GM12878 (cell line): ENCODE measurements around the gene FAM177B. TPM values are rescaled to one million over a fixed set of nuclear protein-coding genes. Genes with fewer than 3 reads are reported as not detected.

Source experiments
- ATAC-seq: fragments of 200-7000 bp; cut with Tn5 transposase; 3 replicates; pipeline ENCODE4 v1.9.1; 2020; ENCODE audit warnings: mild to moderate bottlenecking, moderate library complexity
- BruUV-seq: library from RNA; stranded (reverse); fragments of 400-500 nt; replicated peaks from 2 replicates; lab custom pipeline; 2021; lab: Mats Ljungman, UMichigan
- CTCF ChIA-PET: fragments of 300-600 bp; sonication (Branson Sonifier 250); formaldehyde crosslinking; extraction: SDS; loops from one replicate; lab custom pipeline; 2021; ENCODE audit warnings: inconsistent platforms; lab: Yijun Ruan, JAX
- POLR2A ChIA-PET: fragments of 350-600 bp; formaldehyde crosslinking; extraction: SDS; loops from one replicate; lab custom pipeline; 2021; ENCODE audit warnings: inconsistent platforms; lab: Charles Lee
- RAD21 ChIA-PET: fragments of 300-600 bp; sonication (Branson Sonifier 250); formaldehyde crosslinking; loops from one replicate; lab custom pipeline; 2023; ENCODE audit warnings: antibody characterized with exemption; ENCODE audit not compliant: unreplicated experiment; lab: Charles Lee
- SMC1A ChIA-PET: fragments of 300-600 bp; sonication (Branson Sonifier 250); formaldehyde crosslinking; loops from one replicate; lab custom pipeline; 2023; ENCODE audit not compliant: unreplicated experiment, uncharacterized antibody; lab: Charles Lee
- DNase-seq: peaks from one replicate; pipeline ENCODE4 v3.0.0-alpha.2; 2011; ENCODE audit warnings: low read depth, low spot score
- FAIRE-seq: peaks from 3 replicates; lab custom pipeline; 2011; peaks lifted over from hg19 to GRCh38; lab: Jason Lieb, UNC
- H2AFZ ChIP-seq: 2 replicates; pipeline ENCODE4 v1.6.0; 2011; ENCODE audit warnings: low read depth, low read length, control low read depth; ENCODE audit not compliant: control insufficient read depth
- H3K27ac ChIP-seq: 2 replicates; pipeline ENCODE4 v1.5.1; 2011; ENCODE audit warnings: control low read depth; ENCODE audit not compliant: control insufficient read depth, insufficient read depth
- H3K27me3 ChIP-seq, 2 experiments: replicated peaks in 1 of 2; 2 replicates each; pipeline versions ENCODE4 v1.6.0 to v1.6.1; 2011; ENCODE audit warnings: low read length in 1 of 2; ENCODE audit not compliant: control insufficient read depth in 2 of 2, insufficient read depth in 2 of 2
- H3K36me3 ChIP-seq, 2 experiments: 2 replicates each; pipeline ENCODE4 v1.5.1; 2011; ENCODE audit warnings: low read length in 1 of 2; ENCODE audit not compliant: control insufficient read depth in 2 of 2, insufficient read depth in 2 of 2
- H3K4me1 ChIP-seq: 2 replicates; pipeline ENCODE4 v1.6.1; 2011; ENCODE audit warnings: mild to moderate bottlenecking, low read length, moderate library complexity, mixed read lengths; ENCODE audit not compliant: control insufficient read depth, insufficient read depth
- H3K4me2 ChIP-seq: 2 replicates; pipeline ENCODE4 v1.6.0; 2011; ENCODE audit warnings: control low read depth; ENCODE audit not compliant: control insufficient read depth, insufficient read depth
- H3K4me3 ChIP-seq: fragments of 200-600 bp; sonication (generic); 2 replicates; pipeline ENCODE4 v1.5.1; 2016
- H3K79me2 ChIP-seq: 2 replicates; pipeline ENCODE4 v1.6.0; 2011; ENCODE audit warnings: low read length; ENCODE audit not compliant: control insufficient read depth, insufficient read depth
- H3K9ac ChIP-seq: 2 replicates; pipeline ENCODE4 v1.8.0; 2011; ENCODE audit warnings: low read length, control low read depth, mixed read lengths; ENCODE audit not compliant: control insufficient read depth, insufficient read depth
- H3K9me3 ChIP-seq: replicated peaks from 3 replicates; pipeline ENCODE4 v1.5.1; 2011; ENCODE audit warnings: mild to moderate bottlenecking, low read length; ENCODE audit not compliant: control insufficient read depth, insufficient read depth
- H4K20me1 ChIP-seq: 2 replicates; pipeline ENCODE4 v1.6.0; 2011; ENCODE audit not compliant: control insufficient read depth, insufficient read depth
- CREB1 ChIP-seq: IDR thresholded peaks from 2 replicates; pipeline ENCODE4 v1.6.1; 2012; ENCODE audit warnings: low read depth, mild to moderate bottlenecking, inconsistent platforms
- ETV6 ChIP-seq, 2 experiments: fragments of 450-650 bp in 1 of 2; IDR thresholded peaks in 1 of 2; conservative IDR thresholded peaks in 1 of 2; 2 replicates each; pipeline ENCODE4 v1.6.1; 2014; ENCODE audit warnings: antibody characterized with exemption in 1 of 2, borderline replicate concordance in 1 of 2, low read depth in 1 of 2, mild to moderate bottlenecking in 1 of 2, moderate library complexity in 1 of 2
- FOS ChIP-seq: IDR thresholded peaks from 3 replicates; pipeline ENCODE4 v1.6.1; 2011; ENCODE audit warnings: borderline replicate concordance; ENCODE audit not compliant: insufficient read length; ENCODE audit errors: extremely low read depth
- NBN ChIP-seq: fragments of 450-650 bp; IDR thresholded peaks from 2 replicates; pipeline ENCODE4 v1.6.1; 2016
- NFYB ChIP-seq: IDR thresholded peaks from 2 replicates; pipeline ENCODE4 v1.6.1; 2011; ENCODE audit warnings: low read depth, mild to moderate bottlenecking, low read length, improper control_type of control experiment, moderate library complexity; ENCODE audit not compliant: insufficient read depth
- NR2C2 ChIP-seq: IDR thresholded peaks from 2 replicates; pipeline ENCODE4 v1.6.1; 2011; ENCODE audit warnings: borderline replicate concordance, low read depth; ENCODE audit not compliant: control insufficient read depth, insufficient read length
- NR2F1 ChIP-seq: fragments of 450-650 bp; conservative IDR thresholded peaks from 2 replicates; pipeline ENCODE4 v1.6.1; 2017; ENCODE audit warnings: mild to moderate bottlenecking
- RAD21 ChIP-seq: IDR thresholded peaks from 2 replicates; pipeline ENCODE4 v1.6.1; 2011; ENCODE audit warnings: mild to moderate bottlenecking, low read depth, low read length, moderate library complexity; ENCODE audit not compliant: insufficient read depth
- RCOR1 ChIP-seq: conservative IDR thresholded peaks from 2 replicates; pipeline ENCODE4 v1.6.1; 2012; ENCODE audit warnings: low read depth, low read length, improper control_type of control experiment
- SIN3A ChIP-seq: IDR thresholded peaks from 2 replicates; pipeline ENCODE4 v1.6.1; 2012; ENCODE audit warnings: low read depth, low read length, improper control_type of control experiment
- SMAD1 ChIP-seq: fragments of 450-650 bp; IDR thresholded peaks from 2 replicates; pipeline ENCODE4 v1.6.1; 2018; ENCODE audit warnings: mild to moderate bottlenecking, low read depth; ENCODE audit not compliant: partially characterized antibody
- SPI1 ChIP-seq: IDR thresholded peaks from 2 replicates; pipeline ENCODE4 v1.6.1; 2011; ENCODE audit warnings: low read depth, mild to moderate bottlenecking, low read length, moderate library complexity, borderline replicate concordance; ENCODE audit not compliant: insufficient read depth
- SREBF2 ChIP-seq: IDR thresholded peaks from 2 replicates; pipeline ENCODE4 v1.6.1; 2012; ENCODE audit warnings: mild to moderate bottlenecking, low read length
- ZBTB33 ChIP-seq: fragments of 450-650 bp; IDR thresholded peaks from 2 replicates; pipeline ENCODE4 v1.6.1; 2017; ENCODE audit warnings: mild to moderate bottlenecking
- ZNF622 ChIP-seq: fragments of 450-650 bp; IDR thresholded peaks from 2 replicates; pipeline ENCODE4 v1.6.1; 2017; ENCODE audit warnings: mild to moderate bottlenecking, inconsistent platforms
- WGBS: methylation state at CpG from one replicate; pipeline ENCODE4 v1.1.6; 2016; ENCODE audit warnings: low lambda C conversion rate; ENCODE audit not compliant: insufficient replicate concordance, insufficient coverage; ENCODE audit errors: missing lambda C conversion rate; 5-methylcytosine and 5-hydroxymethylcytosine counted together
- in situ Hi-C: fragments of 300-500 bp; cut with MboI; formaldehyde crosslinking; loops from 9 replicates; pipeline ENCODE4 v1.14.3; 2018; ENCODE audit warnings: mixed read lengths
- intact Hi-C: fragments of 100-400 bp; cut with micrococcal nuclease; formaldehyde crosslinking; loops from one replicate; pipeline ENCODE4 v1.14.2; 2022; ENCODE audit not compliant: unreplicated experiment
- polyA plus RNA-seq, 11 experiments: library from polyadenylated mRNA; depleted of rRNA in 4 of 11; unstranded in 6 of 11; stranded (reverse) in 5 of 11; fragments of >200 nt; fragmentation: Nextera tagmentation in 4 of 11; fragmentation: Illumina TruSeq in 1 of 11; extraction: Ambion mirVana in 4 of 11; extraction: Trizol in 1 of 11; gene quantifications; 1 replicate in 1 of 11; 2 replicates in 10 of 11; pipeline versions ENCODE4 v1.2.1 to v1.2.3, GENCODE V29; 2011 to 2016; ENCODE audit warnings: inconsistent platforms in 2 of 11, missing spikeins in 2 of 11, low read depth in 1 of 11
- total RNA-seq, 4 experiments: library from RNA; depleted of rRNA in 3 of 4; stranded (reverse); fragments of >200 nt in 3 of 4; fragmentation: Illumina TruSeq in 1 of 4; extraction: Trizol in 1 of 4; gene quantifications; 2 replicates each; pipeline versions ENCODE4 v1.2.1 to v1.2.3, GENCODE V29; 2013 to 2021

The FAM177B gene
- total and polyA plus RNA-seq, 10 of the 15 experiments (the other 5 are each of a cell fraction or from before 2014, with no cell fraction given) = 0.06 TPM; not detected in 9

DNA sequence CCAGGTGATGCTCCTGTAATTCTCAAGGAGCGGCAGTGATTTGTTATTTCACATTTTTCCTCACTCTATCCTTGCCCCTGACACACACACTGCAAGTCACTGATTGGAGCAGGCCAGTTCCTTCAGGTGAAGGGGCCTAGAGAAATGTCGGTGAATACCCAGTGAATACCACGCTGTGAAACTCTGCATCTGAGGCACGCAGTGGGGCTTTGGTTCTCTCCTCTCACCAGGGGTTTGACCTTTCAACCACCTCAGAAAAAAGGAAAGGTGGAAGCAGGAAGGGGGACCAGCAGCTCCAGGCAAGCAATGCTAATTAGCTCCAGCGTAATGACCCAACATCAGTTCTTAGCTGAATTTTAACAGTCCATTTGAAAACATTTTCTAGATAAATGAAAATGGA lies 532 bp upstream of the FAM177B start:
- no peak for FAIRE-seq
- TF ChIP-seq NFYB = no peak
- H3K27ac ChIP-seq = no peak overlapping the region
- no peak for ATAC-seq
- no peaks in the 10 kb centered on the region for H3K27me3 ChIP-seq
- DNase-seq = no peak
- H2AFZ ChIP-seq = no peak overlapping the region
- in situ Hi-C loops = loop anchor here (10.0 kb wide), 1 partner anchor 348 kb away; no protein-coding TSS in a partner anchor
- H3K4me2 ChIP-seq = no peak overlapping the region
- SMC1A ChIA-PET = interaction anchor here (0.9 to 2.2 kb wide), 10 partner anchors 13 to 387 kb away, joined by 3 to 11 read pairs (median 3); partner anchors contain the start of genes AIDA and BROX
- CTCF ChIA-PET = interaction anchor here (0.7 to 2.9 kb wide), 12 partner anchors 8 to 397 kb away, joined by 3 to 13 read pairs (median 3); no protein-coding TSS in a partner anchor
- no peaks in the 10 kb centered on the region for H3K79me2 ChIP-seq
- POLR2A ChIA-PET = no interaction called here
- no peak overlapping the region for H3K4me3 ChIP-seq
- BruUV-seq = no TSS peak
- intact Hi-C loops = no loop called here
- H3K9ac ChIP-seq = no peak overlapping the region
- peaks cover 0 to 3% of the 10 kb centered on the region in 2 experiments; a peak in 1 of 4 replicates for H3K36me3 ChIP-seq
- RAD21 ChIA-PET = interaction anchor here (0.5 to 1.6 kb wide), 3 partner anchors 14 to 271 kb away, joined by 3 to 5 read pairs (median 4); partner anchors contain the start of genes AIDA and BROX
- peaks cover 10% of the 10 kb centered on the region for H3K4me1 ChIP-seq
- no peaks in the 10 kb centered on the region for H4K20me1 ChIP-seq
- over 99% methylated on average over 5 of the region's 5 CpGs for WGBS
- H3K9me3 ChIP-seq = no peaks in the 10 kb centered on the region

GRCh38 chr1:222739465-222739864 lies 2.5 kb downstream of the FAM177B start:
- H3K4me3 ChIP-seq = no peak overlapping the region
- in situ Hi-C loops (loop anchor here (10.0 kb wide), 1 partner anchor 345 kb away; no protein-coding TSS in a partner anchor), intact Hi-C loops (no loop called here)
- no TSS peak for BruUV-seq
- H3K79me2 ChIP-seq = no peaks in the 10 kb centered on the region
- no peak overlapping the region for H3K4me2 ChIP-seq
- ChIA-PET RAD21 (interaction anchor here (0.8 to 2.3 kb wide), 3 partner anchors 31 to 384 kb away, joined by 3 to 11 read pairs (median 10); no protein-coding TSS in a partner anchor), POLR2A (no interaction called here), SMC1A (interaction anchor here (0.7 to 1.7 kb wide), 15 partner anchors 11 to 395 kb away, joined by 3 to 16 read pairs (median 4); no protein-coding TSS in a partner anchor), CTCF (interaction anchor here (0.7 to 2.9 kb wide), 23 partner anchors 8 to 511 kb away, joined by 3 to 29 read pairs (median 4); no protein-coding TSS in a partner anchor)
- H3K9ac ChIP-seq = no peak overlapping the region
- no peak for DNase-seq
- no peaks in the 10 kb centered on the region for H4K20me1 ChIP-seq
- no peak for ATAC-seq
- no peaks in the 10 kb centered on the region for H3K4me1 ChIP-seq
- 98% methylated on average over 2 of the region's 2 CpGs for WGBS
- H3K27ac ChIP-seq = no peak overlapping the region
- no peaks in the 10 kb centered on the region; a peak in 1 of 4 replicates for H3K36me3 ChIP-seq
- FAIRE-seq = no peak
- no peaks in the 10 kb centered on the region for H3K9me3 ChIP-seq
- H3K27me3 ChIP-seq = no peaks in the 10 kb centered on the region
- no peak overlapping the region for H2AFZ ChIP-seq
- no peak for TF ChIP-seq NBN
- TF ChIP-seq RAD21 = no peak
- TF ChIP-seq ETV6 (conservative IDR thresholded peaks at IDR 0.05 in 1 of 2, IDR thresholded peaks at IDR 0.05 in 1 of 2; ENCODE audit: borderline replicate concordance in 1 of 2, low read depth in 1 of 2) = no peak
- no peak for TF ChIP-seq SPI1
- TF ChIP-seq SREBF2 = no peak
- TF ChIP-seq SIN3A = no peak
- TF ChIP-seq ZBTB33 = no peak
- no peak for TF ChIP-seq SMAD1
- no peak for TF ChIP-seq NR2F1
- TF ChIP-seq CREB1 = no peak
- TF ChIP-seq RCOR1 = no peak
- no peak for TF ChIP-seq ZNF622
- no peak for TF ChIP-seq NR2C2
- TF ChIP-seq FOS = no peak
